GM12878 (cell line): ENCODE measurements around the gene ATG13. TPM values are rescaled to one million over a fixed set of nuclear protein-coding genes. Genes with fewer than 3 reads are reported as not detected.
"Not testable (repeated sequence)": the region's sequence is repeated elsewhere in the genome, so short reads cannot be mapped to it uniquely, and the experiment has no call there.

Experiments
- ATAC-seq: fragments of 200-7000 bp; cut with Tn5 transposase; 3 replicates; pipeline ENCODE4 v1.9.1; 2020; ENCODE audit warnings: mild to moderate bottlenecking, moderate library complexity
- BruUV-seq: library from RNA; stranded (reverse); fragments of 400-500 nt; replicated peaks from 2 replicates; lab custom pipeline; 2021; lab: Mats Ljungman, UMichigan
- CTCF ChIA-PET: fragments of 300-600 bp; sonication (Branson Sonifier 250); formaldehyde crosslinking; extraction: SDS; loops from one replicate; lab custom pipeline; 2021; ENCODE audit warnings: inconsistent platforms; lab: Yijun Ruan, JAX
- POLR2A ChIA-PET: fragments of 350-600 bp; formaldehyde crosslinking; extraction: SDS; loops from one replicate; lab custom pipeline; 2021; ENCODE audit warnings: inconsistent platforms; lab: Charles Lee
- RAD21 ChIA-PET: fragments of 300-600 bp; sonication (Branson Sonifier 250); formaldehyde crosslinking; loops from one replicate; lab custom pipeline; 2023; ENCODE audit warnings: antibody characterized with exemption; ENCODE audit not compliant: unreplicated experiment; lab: Charles Lee
- SMC1A ChIA-PET: fragments of 300-600 bp; sonication (Branson Sonifier 250); formaldehyde crosslinking; loops from one replicate; lab custom pipeline; 2023; ENCODE audit not compliant: unreplicated experiment, uncharacterized antibody; lab: Charles Lee
- DNase-seq: peaks from one replicate; pipeline ENCODE4 v3.0.0-alpha.2; 2011; ENCODE audit warnings: low read depth, low spot score
- FAIRE-seq: peaks from 3 replicates; lab custom pipeline; 2011; peaks lifted over from hg19 to GRCh38; lab: Jason Lieb, UNC
- H2AFZ ChIP-seq: 2 replicates; pipeline ENCODE4 v1.6.0; 2011; ENCODE audit warnings: low read depth, low read length, control low read depth; ENCODE audit not compliant: control insufficient read depth
- H3K27ac ChIP-seq: 2 replicates; pipeline ENCODE4 v1.5.1; 2011; ENCODE audit warnings: control low read depth; ENCODE audit not compliant: control insufficient read depth, insufficient read depth
- H3K27me3 ChIP-seq, 2 experiments: replicated peaks in 1 of 2; 2 replicates each; pipeline versions ENCODE4 v1.6.0 to v1.6.1; 2011; ENCODE audit warnings: low read length in 1 of 2; ENCODE audit not compliant: control insufficient read depth in 2 of 2, insufficient read depth in 2 of 2
- H3K36me3 ChIP-seq, 2 experiments: 2 replicates each; pipeline ENCODE4 v1.5.1; 2011; ENCODE audit warnings: low read length in 1 of 2; ENCODE audit not compliant: control insufficient read depth in 2 of 2, insufficient read depth in 2 of 2
- H3K4me1 ChIP-seq: 2 replicates; pipeline ENCODE4 v1.6.1; 2011; ENCODE audit warnings: mild to moderate bottlenecking, low read length, moderate library complexity, mixed read lengths; ENCODE audit not compliant: control insufficient read depth, insufficient read depth
- H3K4me2 ChIP-seq: 2 replicates; pipeline ENCODE4 v1.6.0; 2011; ENCODE audit warnings: control low read depth; ENCODE audit not compliant: control insufficient read depth, insufficient read depth
- H3K4me3 ChIP-seq: fragments of 200-600 bp; sonication (generic); 2 replicates; pipeline ENCODE4 v1.5.1; 2016
- H3K79me2 ChIP-seq: 2 replicates; pipeline ENCODE4 v1.6.0; 2011; ENCODE audit warnings: low read length; ENCODE audit not compliant: control insufficient read depth, insufficient read depth
- H3K9ac ChIP-seq: 2 replicates; pipeline ENCODE4 v1.8.0; 2011; ENCODE audit warnings: low read length, control low read depth, mixed read lengths; ENCODE audit not compliant: control insufficient read depth, insufficient read depth
- H3K9me3 ChIP-seq: replicated peaks from 3 replicates; pipeline ENCODE4 v1.5.1; 2011; ENCODE audit warnings: mild to moderate bottlenecking, low read length; ENCODE audit not compliant: control insufficient read depth, insufficient read depth
- H4K20me1 ChIP-seq: 2 replicates; pipeline ENCODE4 v1.6.0; 2011; ENCODE audit not compliant: control insufficient read depth, insufficient read depth
- NFYB ChIP-seq: IDR thresholded peaks from 2 replicates; pipeline ENCODE4 v1.6.1; 2011; ENCODE audit warnings: low read depth, mild to moderate bottlenecking, low read length, improper control_type of control experiment, moderate library complexity; ENCODE audit not compliant: insufficient read depth
- NRF1 ChIP-seq: conservative IDR thresholded peaks from 2 replicates; pipeline ENCODE4 v1.6.1; 2011; ENCODE audit warnings: mild to moderate bottlenecking, low read depth, low read length, improper control_type of control experiment
- PAX5 ChIP-seq: IDR thresholded peaks from 2 replicates; pipeline ENCODE4 v1.6.1; 2011; ENCODE audit warnings: low read depth, low read length, borderline replicate concordance
- STAT1 ChIP-seq: fragments of 450-650 bp; conservative IDR thresholded peaks from 2 replicates; pipeline ENCODE4 v1.6.1; 2014; ENCODE audit warnings: antibody characterized with exemption, mild to moderate bottlenecking
- WGBS: methylation state at CpG from one replicate; pipeline ENCODE4 v1.1.6; 2016; ENCODE audit warnings: low lambda C conversion rate; ENCODE audit not compliant: insufficient replicate concordance, insufficient coverage; ENCODE audit errors: missing lambda C conversion rate; 5-methylcytosine and 5-hydroxymethylcytosine counted together
- in situ Hi-C: fragments of 300-500 bp; cut with MboI; formaldehyde crosslinking; loops from 9 replicates; pipeline ENCODE4 v1.14.3; 2018; ENCODE audit warnings: mixed read lengths
- intact Hi-C: fragments of 100-400 bp; cut with micrococcal nuclease; formaldehyde crosslinking; loops from one replicate; pipeline ENCODE4 v1.14.2; 2022; ENCODE audit not compliant: unreplicated experiment
- polyA plus RNA-seq, 11 experiments: library from polyadenylated mRNA; depleted of rRNA in 4 of 11; unstranded in 6 of 11; stranded (reverse) in 5 of 11; fragments of >200 nt; fragmentation: Nextera tagmentation in 4 of 11; fragmentation: Illumina TruSeq in 1 of 11; extraction: Ambion mirVana in 4 of 11; extraction: Trizol in 1 of 11; gene quantifications; 1 replicate in 1 of 11; 2 replicates in 10 of 11; pipeline versions ENCODE4 v1.2.1 to v1.2.3, GENCODE V29; 2011 to 2016; ENCODE audit warnings: inconsistent platforms in 2 of 11, missing spikeins in 2 of 11, low read depth in 1 of 11
- total RNA-seq, 4 experiments: library from RNA; depleted of rRNA in 3 of 4; stranded (reverse); fragments of >200 nt in 3 of 4; fragmentation: Illumina TruSeq in 1 of 4; extraction: Trizol in 1 of 4; gene quantifications; 2 replicates each; pipeline versions ENCODE4 v1.2.1 to v1.2.3, GENCODE V29; 2013 to 2021
- TF ChIP-seq, protein P1 (sequence below): fragments of 450-650 bp; IDR thresholded peaks from 2 replicates; pipeline ENCODE4 v1.6.1; 2016; ENCODE audit warnings: mild to moderate bottlenecking
- TF ChIP-seq, protein P2 (sequence below): fragments of 450-650 bp; IDR thresholded peaks from 2 replicates; pipeline ENCODE4 v1.6.1; 2017; ENCODE audit warnings: mild to moderate bottlenecking
- TF ChIP-seq, protein P3 (sequence below): IDR thresholded peaks from 2 replicates; pipeline ENCODE4 v1.6.1; 2012; ENCODE audit warnings: low read depth, low read length, improper control_type of control experiment

Gene ATG13
- total and polyA plus RNA-seq, 10 of the 15 experiments (the other 5 are each of a cell fraction or from before 2014, with no cell fraction given) = 10.9 to 61.6 (median 50.9) TPM

DNA sequence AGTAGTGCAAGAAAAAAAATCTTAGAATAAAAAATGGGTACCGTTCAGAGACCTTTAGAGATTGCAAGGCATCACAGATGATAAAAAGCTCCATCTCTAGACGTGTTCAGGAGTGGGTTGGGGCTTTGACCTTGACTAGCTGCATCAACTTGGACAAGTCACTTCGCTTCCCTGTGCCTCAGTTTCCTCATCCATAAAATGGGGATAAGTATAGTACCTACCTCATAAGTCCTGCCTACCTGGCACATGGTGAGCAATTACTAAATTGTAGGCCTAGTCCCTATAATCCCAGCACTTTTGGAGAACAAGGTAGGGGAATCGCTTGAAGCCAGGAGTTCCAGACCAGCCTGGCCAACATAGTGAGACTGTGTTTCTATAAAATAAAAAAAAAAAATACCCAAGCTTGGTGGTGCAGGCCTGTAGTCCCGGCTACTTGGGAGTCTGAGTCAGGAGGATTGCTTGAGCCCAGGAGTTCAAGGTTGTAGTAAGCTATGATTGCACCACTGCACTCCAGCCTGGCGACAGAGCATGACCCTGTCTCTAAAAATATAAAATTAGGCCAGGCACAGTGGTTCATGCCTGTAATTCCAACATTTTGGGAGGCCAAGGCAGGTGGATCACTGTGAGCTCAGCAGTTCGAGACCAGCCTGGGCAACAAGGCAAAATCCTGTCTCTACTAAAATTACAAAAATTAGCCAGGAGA is 95.7 kb downstream of the ATG13 start (continued):
- TF ChIP-seq NRF1 = no peak
- TF ChIP-seq NFYB = no peak
- TF ChIP-seq STAT1 = no peak
- TF ChIP-seq PAX5 = no peak
- TF ChIP-seq, protein P1, sequence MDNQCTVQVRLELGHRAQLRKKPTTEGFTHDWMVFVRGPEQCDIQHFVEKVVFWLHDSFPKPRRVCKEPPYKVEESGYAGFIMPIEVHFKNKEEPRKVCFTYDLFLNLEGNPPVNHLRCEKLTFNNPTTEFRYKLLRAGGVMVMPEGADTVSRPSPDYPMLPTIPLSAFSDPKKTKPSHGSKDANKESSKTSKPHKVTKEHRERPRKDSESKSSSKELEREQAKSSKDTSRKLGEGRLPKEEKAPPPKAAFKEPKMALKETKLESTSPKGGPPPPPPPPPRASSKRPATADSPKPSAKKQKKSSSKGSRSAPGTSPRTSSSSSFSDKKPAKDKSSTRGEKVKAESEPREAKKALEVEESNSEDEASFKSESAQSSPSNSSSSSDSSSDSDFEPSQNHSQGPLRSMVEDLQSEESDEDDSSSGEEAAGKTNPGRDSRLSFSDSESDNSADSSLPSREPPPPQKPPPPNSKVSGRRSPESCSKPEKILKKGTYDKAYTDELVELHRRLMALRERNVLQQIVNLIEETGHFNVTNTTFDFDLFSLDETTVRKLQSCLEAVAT = no peak
- TF ChIP-seq, protein P2, sequence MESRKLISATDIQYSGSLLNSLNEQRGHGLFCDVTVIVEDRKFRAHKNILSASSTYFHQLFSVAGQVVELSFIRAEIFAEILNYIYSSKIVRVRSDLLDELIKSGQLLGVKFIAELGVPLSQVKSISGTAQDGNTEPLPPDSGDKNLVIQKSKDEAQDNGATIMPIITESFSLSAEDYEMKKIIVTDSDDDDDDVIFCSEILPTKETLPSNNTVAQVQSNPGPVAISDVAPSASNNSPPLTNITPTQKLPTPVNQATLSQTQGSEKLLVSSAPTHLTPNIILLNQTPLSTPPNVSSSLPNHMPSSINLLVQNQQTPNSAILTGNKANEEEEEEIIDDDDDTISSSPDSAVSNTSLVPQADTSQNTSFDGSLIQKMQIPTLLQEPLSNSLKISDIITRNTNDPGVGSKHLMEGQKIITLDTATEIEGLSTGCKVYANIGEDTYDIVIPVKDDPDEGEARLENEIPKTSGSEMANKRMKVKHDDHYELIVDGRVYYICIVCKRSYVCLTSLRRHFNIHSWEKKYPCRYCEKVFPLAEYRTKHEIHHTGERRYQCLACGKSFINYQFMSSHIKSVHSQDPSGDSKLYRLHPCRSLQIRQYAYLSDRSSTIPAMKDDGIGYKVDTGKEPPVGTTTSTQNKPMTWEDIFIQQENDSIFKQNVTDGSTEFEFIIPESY = no peak
- TF ChIP-seq, protein P3, sequence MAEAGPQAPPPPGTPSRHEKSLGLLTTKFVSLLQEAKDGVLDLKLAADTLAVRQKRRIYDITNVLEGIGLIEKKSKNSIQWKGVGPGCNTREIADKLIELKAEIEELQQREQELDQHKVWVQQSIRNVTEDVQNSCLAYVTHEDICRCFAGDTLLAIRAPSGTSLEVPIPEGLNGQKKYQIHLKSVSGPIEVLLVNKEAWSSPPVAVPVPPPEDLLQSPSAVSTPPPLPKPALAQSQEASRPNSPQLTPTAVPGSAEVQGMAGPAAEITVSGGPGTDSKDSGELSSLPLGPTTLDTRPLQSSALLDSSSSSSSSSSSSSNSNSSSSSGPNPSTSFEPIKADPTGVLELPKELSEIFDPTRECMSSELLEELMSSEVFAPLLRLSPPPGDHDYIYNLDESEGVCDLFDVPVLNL = no peak

DNA sequence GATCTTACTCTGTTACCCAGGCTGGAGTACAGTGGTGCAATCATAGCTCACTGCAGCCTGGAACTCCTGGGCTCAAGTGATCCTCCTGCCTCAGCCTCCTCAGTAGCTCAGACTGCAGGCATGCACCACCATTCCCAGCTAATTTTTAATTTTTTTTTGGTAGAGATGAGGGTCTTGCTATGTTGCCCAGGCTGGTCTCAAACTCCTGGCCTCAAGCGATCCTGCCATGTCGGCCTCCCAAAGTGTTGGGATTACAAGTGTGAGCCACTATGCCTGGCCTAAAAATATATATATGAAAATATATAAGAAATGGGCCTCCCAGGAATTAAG is 100.4 kb downstream of the ATG13 start:
- H3K9ac ChIP-seq, H3K36me3 ChIP-seq, H3K9me3 ChIP-seq, CTCF ChIA-PET, H3K4me1 ChIP-seq, H3K4me2 ChIP-seq, SMC1A ChIA-PET, BruUV-seq, H4K20me1 ChIP-seq, intact Hi-C loops, H3K79me2 ChIP-seq, H3K27me3 ChIP-seq, H3K4me3 ChIP-seq, RAD21 ChIA-PET, FAIRE-seq, DNase-seq, H3K27ac ChIP-seq, in situ Hi-C loops, ATAC-seq: not testable (repeated sequence)
- 95% methylated on average over 2 of the region's 2 CpGs for WGBS
- POLR2A ChIA-PET = interaction anchor here (0.7 kb wide), 1 partner anchor 61 kb away, joined by 13 read pairs; no protein-coding TSS in a partner anchor
- H2AFZ ChIP-seq = peak overlapping the region; percentile 51; the same call in 1 of the 2 replicates
